ENCODE data around the gene TMEM108. TPM values are rescaled to one million over a fixed set of nuclear protein-coding genes. Genes with fewer than 3 reads are reported as not detected.

TMEM108 gene
- total RNA-seq, 4 donors from 2014 or later = 0.21 to 1.5 TPM; not detected in 2

DNA sequence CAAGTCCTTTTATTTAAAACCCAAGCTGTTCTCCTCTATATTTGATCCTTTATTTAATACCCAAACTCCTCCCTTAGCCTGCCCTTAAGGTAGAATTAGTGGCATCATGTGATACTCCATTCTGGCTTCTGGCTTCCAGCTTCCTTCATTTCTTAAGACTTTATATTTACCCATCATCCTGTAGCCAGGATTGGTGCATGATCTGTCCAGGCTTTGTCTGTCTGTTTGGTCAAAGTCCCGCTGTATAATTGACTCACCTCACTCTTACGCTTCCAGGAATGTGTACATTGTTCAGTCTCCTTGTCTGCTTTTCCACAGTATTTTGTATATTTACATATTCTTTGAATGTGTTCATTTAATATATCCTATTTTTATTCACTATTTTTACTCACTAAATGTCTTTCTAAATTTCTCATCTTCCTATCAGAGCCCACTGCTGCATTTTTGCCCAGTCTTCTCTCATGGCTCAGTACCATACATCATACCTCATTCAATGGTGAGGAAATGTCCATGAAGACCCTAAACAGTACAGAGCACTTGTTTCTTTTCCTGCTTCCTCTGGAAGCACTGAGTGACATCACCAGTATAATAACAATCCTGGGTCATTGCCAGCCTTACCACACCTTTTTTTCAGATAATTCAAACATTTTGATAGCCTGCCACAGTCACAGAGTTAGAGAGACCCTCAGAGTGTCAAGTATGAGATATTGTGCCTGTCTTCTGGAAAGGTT, 31.5 kb downstream of the TMEM108 start:
- 94 to 97% methylated on average over 2 of the region's 2 CpGs for WGBS, 2 donors
- DNase-seq (ENCODE audit: low spot score in 2 of 2) = no peak
- Histone ChIP-seq H3K4me1 (no peaks in the 10 kb centered on the region), H3K27me3 (no peaks in the 10 kb centered on the region), H3K4me3 (no peak overlapping the region), H3K27ac (no peak overlapping the region), H3K9me3 (no peaks in the 10 kb centered on the region), H3K36me3 (no peaks in the 10 kb centered on the region)
- TF ChIP-seq, protein P1, sequence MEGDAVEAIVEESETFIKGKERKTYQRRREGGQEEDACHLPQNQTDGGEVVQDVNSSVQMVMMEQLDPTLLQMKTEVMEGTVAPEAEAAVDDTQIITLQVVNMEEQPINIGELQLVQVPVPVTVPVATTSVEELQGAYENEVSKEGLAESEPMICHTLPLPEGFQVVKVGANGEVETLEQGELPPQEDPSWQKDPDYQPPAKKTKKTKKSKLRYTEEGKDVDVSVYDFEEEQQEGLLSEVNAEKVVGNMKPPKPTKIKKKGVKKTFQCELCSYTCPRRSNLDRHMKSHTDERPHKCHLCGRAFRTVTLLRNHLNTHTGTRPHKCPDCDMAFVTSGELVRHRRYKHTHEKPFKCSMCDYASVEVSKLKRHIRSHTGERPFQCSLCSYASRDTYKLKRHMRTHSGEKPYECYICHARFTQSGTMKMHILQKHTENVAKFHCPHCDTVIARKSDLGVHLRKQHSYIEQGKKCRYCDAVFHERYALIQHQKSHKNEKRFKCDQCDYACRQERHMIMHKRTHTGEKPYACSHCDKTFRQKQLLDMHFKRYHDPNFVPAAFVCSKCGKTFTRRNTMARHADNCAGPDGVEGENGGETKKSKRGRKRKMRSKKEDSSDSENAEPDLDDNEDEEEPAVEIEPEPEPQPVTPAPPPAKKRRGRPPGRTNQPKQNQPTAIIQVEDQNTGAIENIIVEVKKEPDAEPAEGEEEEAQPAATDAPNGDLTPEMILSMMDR (IDR thresholded peaks at IDR 0.05) = no peak
- TF ChIP-seq POLR2A (IDR thresholded peaks at IDR 0.05) (no peak), EP300 (IDR thresholded peaks at IDR 0.05) (no peak)

DNA sequence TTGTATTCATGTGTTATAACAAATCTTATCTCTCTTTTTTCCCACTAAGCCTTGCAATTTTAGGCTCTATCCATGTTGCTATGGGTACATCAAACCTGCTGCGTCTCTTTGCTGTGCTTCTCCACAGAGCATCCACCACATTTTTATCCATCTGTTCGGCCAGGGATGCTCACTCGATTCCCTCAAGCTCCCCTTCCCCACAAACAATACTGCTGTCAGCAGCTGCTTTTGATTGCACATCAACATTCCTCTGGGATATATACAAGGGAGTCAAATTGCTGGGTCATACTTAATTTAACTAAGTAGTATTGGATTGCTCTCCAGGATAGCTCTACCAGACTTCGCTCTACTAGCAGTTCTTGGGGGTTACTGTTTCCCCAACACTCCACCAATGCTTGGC, 36.8 kb downstream of the TMEM108 start:
- Histone ChIP-seq H3K4me1 (no peaks in the 10 kb centered on the region), H3K36me3 (no peaks in the 10 kb centered on the region), H3K27me3 (no peaks in the 10 kb centered on the region), H3K4me3 (no peak overlapping the region), H3K27ac (no peak overlapping the region), H3K9me3 (no peaks in the 10 kb centered on the region)
- DNase-seq (ENCODE audit: low spot score in 2 of 2) = no peak
- TF ChIP-seq, protein P1 (IDR thresholded peaks at IDR 0.05) = no peak
- TF ChIP-seq POLR2A (IDR thresholded peaks at IDR 0.05) = no peak
- no peak for TF ChIP-seq EP300 (IDR thresholded peaks at IDR 0.05)
- 73 to 79% methylated on average over 4 of the region's 4 CpGs for WGBS, 2 donors

DNA sequence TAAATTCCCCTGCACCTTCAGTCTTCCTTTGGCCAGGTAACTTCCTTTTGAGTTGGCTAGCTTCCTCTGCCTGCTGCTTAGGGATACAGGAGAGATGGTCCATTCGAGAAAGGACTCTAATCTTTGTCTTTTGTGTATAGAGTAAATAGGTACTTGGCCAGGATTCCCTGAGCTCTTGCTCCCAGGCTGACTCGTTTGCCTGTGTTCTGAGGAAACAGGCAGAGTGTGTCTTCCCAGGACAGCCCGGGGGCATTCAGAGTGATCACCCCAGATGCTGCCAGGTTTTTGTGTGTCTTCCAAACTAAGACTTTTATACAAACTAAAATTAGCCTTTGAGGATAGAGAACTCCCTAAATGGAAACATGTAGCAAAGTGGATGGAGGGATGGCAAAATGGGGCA, 39.5 kb downstream of the TMEM108 start:
- Histone ChIP-seq H3K4me1 (no peaks in the 10 kb centered on the region), H3K27me3 (no peaks in the 10 kb centered on the region), H3K27ac (no peak overlapping the region), H3K4me3 (no peak overlapping the region), H3K9me3 (no peaks in the 10 kb centered on the region), H3K36me3 (no peaks in the 10 kb centered on the region)
- no peak for DNase-seq (ENCODE audit: low spot score in 2 of 2)
- TF ChIP-seq EP300 (IDR thresholded peaks at IDR 0.05) = no peak
- WGBS, 2 donors = 58 to 70% methylated on average over 3 of the region's 3 CpGs

DNA sequence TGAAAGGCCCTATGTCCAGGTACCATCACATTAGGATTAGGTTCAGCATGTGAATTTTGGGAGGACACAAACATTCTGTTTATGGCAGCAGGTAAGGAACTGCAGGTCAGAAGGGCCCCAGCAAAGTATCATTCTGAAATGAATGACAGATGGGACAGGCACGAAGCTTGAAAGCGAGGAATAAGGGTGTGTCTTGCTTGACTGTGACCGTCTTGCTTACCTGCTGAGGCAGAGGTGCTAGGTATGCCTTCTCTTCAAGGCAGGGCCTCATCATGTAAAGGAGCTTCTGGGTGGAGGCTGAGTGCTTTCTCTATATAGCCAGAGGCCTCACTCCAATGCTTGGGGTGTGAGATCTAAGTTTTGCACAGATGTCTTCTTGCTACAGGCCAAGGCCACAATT, 41.4 kb downstream of the TMEM108 start:
- WGBS, 2 donors = 76 to 78% methylated on average over 3 of the region's 3 CpGs
- H3K27ac ChIP-seq = no peak overlapping the region
- H3K27me3 ChIP-seq = no peaks in the 10 kb centered on the region
- DNase-seq (ENCODE audit: low spot score in 2 of 2) = no peak
- no peaks in the 10 kb centered on the region for H3K4me1 ChIP-seq
- no peaks in the 10 kb centered on the region for H3K9me3 ChIP-seq
- TF ChIP-seq EP300 (IDR thresholded peaks at IDR 0.05) (no peak), POLR2A (IDR thresholded peaks at IDR 0.05) (no peak)
- TF ChIP-seq, protein P1 (IDR thresholded peaks at IDR 0.05) = no peak
- no peak overlapping the region for H3K4me3 ChIP-seq
- H3K36me3 ChIP-seq = no peaks in the 10 kb centered on the region

DNA sequence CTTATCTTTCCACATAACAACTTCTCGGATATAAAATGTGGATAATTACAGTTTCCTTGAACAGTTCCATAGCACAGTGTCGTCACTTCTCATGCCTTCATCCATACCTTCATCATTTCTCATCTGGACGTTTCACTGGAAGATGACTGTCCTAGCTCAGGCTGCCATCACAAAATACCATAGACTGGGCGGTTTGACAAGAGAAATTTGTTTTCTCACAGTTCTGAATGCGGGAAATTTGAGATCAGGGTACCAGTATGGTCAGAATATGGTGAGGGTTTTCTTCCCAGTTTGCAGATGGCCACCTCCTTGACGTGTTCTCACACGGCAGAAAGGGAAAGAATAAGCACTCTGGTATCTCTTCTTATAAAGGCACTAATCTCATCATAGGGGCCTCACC, 42.8 kb downstream of the TMEM108 start:
- WGBS, 2 donors = 87 to 88% methylated on average over 7 of the region's 7 CpGs
- H3K4me1 ChIP-seq = no peaks in the 10 kb centered on the region
- H3K4me3 ChIP-seq = no peak overlapping the region
- TF ChIP-seq EP300 (IDR thresholded peaks at IDR 0.05) (no peak), POLR2A (IDR thresholded peaks at IDR 0.05) (no peak)
- TF ChIP-seq, protein P1 (IDR thresholded peaks at IDR 0.05) = no peak
- H3K27ac ChIP-seq = no peak overlapping the region
- no peaks in the 10 kb centered on the region for H3K9me3 ChIP-seq
- H3K36me3 ChIP-seq = no peaks in the 10 kb centered on the region
- no peaks in the 10 kb centered on the region for H3K27me3 ChIP-seq
- DNase-seq (ENCODE audit: low spot score in 2 of 2) = no peak
